Measurements from ENCODE around the gene LSM4.

GRCh38 chr19:18264971-18265540, 57.8 kb downstream of the LSM4 start:
- no peak for TF ChIP-seq POLR2A (IDR thresholded peaks at IDR 0.05)
- TF ChIP-seq, protein P1, sequence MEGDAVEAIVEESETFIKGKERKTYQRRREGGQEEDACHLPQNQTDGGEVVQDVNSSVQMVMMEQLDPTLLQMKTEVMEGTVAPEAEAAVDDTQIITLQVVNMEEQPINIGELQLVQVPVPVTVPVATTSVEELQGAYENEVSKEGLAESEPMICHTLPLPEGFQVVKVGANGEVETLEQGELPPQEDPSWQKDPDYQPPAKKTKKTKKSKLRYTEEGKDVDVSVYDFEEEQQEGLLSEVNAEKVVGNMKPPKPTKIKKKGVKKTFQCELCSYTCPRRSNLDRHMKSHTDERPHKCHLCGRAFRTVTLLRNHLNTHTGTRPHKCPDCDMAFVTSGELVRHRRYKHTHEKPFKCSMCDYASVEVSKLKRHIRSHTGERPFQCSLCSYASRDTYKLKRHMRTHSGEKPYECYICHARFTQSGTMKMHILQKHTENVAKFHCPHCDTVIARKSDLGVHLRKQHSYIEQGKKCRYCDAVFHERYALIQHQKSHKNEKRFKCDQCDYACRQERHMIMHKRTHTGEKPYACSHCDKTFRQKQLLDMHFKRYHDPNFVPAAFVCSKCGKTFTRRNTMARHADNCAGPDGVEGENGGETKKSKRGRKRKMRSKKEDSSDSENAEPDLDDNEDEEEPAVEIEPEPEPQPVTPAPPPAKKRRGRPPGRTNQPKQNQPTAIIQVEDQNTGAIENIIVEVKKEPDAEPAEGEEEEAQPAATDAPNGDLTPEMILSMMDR (IDR thresholded peaks at IDR 0.05), result no peak
